ENCODE results near the gene RHBDL1.

The RHBDL1 gene

DNA sequence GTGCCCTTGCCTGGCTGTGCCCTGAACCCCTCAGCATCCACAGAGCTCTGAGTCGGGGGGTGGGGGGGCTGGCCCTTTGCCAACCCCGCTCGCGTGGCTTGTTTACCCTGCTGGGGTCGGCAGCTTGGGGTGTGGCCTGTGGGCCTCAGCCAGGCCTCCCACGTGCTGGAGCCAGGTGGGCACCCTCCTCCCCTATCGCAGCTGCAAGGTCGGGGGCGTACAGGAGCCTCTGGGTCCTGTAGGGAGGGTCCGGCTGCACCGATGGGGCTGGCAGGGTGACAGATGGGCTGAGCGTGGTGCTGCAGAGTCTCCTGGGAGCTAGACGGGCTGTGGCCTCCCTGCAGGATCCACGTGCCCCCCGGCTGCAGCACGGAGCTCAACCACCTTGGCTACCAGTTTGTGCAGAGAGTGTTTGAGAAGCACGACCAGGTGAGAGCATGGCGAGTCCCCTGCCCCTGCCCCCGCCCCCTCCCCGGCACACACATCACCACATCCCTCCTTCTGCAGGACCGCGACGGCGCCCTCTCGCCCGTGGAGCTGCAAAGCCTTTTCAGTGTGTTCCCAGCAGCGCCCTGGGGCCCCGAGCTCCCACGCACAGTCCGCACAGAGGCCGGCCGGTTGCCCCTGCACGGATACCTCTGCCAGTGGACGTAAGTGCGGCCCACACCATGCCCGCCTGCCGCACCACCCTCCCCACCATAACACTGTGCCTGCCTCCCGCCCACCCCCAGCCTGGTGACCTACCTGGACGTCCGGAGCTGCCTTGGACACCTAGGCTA is 3.9 kb upstream of the RHBDL1 start:
- POLR2A ChIA-PET = interaction anchor here (0.6 kb wide), 2 partner anchors 42 to 1106 kb away, joined by 3 to 6 read pairs; no protein-coding TSS in a partner anchor
- TF ChIP-seq CTCF (IDR thresholded peaks at IDR 0.05; ENCODE audit: control extremely low read depth, extremely low read depth, low read depth, missing control alignments) = no peak
- no peak for DNase-seq (ENCODE audit: extremely low spot score)
- CTCF ChIA-PET = no interaction called here

DNA sequence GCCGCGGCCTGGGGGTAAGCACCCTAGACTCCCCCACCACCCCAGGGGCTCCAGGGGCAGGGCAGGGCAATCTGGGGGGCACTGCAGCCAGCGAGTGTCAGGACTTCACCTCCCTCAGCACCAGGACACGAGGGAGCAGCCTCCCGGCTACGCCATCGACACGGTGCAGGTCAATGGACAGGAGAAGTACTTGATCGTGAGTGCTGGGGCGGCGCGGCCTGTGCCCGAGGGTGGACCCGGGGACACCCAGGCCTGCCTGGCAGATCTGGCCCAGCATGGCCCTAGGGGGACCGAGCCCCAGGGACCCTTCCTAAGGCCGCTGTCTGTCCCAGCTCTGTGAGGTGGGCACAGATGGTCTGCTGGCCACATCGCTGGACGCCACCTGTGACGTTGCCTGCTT is 3.1 kb upstream of the RHBDL1 start:
- TF ChIP-seq CTCF (IDR thresholded peaks at IDR 0.05; ENCODE audit: control extremely low read depth, extremely low read depth, low read depth, missing control alignments) = no peak
- DNase-seq (ENCODE audit: extremely low spot score) = no peak
- CTCF ChIA-PET = no interaction called here
- POLR2A ChIA-PET = interaction anchor here (0.6 kb wide), 1 partner anchor 43 kb away, joined by 6 read pairs; no protein-coding TSS in a partner anchor

- DNase-seq (ENCODE audit: extremely low spot score) = no peak
- no peak for TF ChIP-seq CTCF (IDR thresholded peaks at IDR 0.05; ENCODE audit: control extremely low read depth, extremely low read depth, low read depth, missing control alignments)
- ChIA-PET CTCF (no interaction called here), POLR2A (interaction anchor here (0.7 kb wide), 1 partner anchor 31 kb away, joined by 3 read pairs; the partner anchor contains the start of gene MCRIP2)
Measured at GRCh38 chr16:672851-673250, 2.6 kb upstream of the RHBDL1 start.

DNA sequence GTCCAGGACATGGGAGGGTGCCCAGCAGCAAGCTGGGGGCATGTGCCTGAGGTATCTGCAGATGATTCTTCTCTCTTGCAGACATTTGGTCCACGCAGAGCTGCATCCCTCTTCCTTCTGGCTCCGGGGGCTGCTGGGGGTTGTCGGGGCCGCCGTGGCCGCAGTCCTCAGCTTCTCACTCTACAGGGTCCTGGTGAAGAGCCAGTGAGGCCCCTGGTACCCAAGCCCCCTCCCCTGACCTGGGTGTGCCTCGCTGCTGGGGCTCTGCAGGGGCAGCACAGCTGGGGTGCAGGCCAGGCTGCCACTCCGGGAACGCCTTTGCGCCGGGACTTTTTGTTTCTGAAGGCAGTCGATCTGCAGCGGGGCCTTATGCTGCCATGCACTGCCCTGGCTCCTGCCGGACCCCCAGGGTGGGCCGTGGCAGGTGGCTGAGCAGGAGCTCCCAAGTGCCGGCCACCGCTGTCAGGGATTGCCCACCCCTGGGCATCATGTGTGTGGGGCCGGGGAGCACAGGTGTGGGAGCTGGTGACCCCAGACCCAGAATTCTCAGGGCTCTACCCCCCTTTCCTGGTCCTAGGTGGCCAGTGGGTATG is 2.0 kb upstream of the RHBDL1 start:
- TF ChIP-seq CTCF (IDR thresholded peaks at IDR 0.05; ENCODE audit: control extremely low read depth, extremely low read depth, low read depth, missing control alignments) = no peak
- ChIA-PET CTCF (no interaction called here), POLR2A (interaction anchor here (0.7 kb wide), 1 partner anchor 32 kb away, joined by 3 read pairs; the partner anchor contains the start of gene MCRIP2)
- DNase-seq (ENCODE audit: extremely low spot score) = no peak

GRCh38 chr16:674214-674881 is 1.1 kb upstream of the RHBDL1 start:
- ChIA-PET CTCF (interaction anchor here (1.4 to 1.6 kb wide), 3 partner anchors 11 to 15 kb away, joined by 3 to 5 read pairs (median 3); no protein-coding TSS in a partner anchor), POLR2A (no interaction called here)
- no peak for DNase-seq (ENCODE audit: extremely low spot score)
- no peak for TF ChIP-seq CTCF (IDR thresholded peaks at IDR 0.05; ENCODE audit: control extremely low read depth, extremely low read depth, low read depth, missing control alignments)

DNA sequence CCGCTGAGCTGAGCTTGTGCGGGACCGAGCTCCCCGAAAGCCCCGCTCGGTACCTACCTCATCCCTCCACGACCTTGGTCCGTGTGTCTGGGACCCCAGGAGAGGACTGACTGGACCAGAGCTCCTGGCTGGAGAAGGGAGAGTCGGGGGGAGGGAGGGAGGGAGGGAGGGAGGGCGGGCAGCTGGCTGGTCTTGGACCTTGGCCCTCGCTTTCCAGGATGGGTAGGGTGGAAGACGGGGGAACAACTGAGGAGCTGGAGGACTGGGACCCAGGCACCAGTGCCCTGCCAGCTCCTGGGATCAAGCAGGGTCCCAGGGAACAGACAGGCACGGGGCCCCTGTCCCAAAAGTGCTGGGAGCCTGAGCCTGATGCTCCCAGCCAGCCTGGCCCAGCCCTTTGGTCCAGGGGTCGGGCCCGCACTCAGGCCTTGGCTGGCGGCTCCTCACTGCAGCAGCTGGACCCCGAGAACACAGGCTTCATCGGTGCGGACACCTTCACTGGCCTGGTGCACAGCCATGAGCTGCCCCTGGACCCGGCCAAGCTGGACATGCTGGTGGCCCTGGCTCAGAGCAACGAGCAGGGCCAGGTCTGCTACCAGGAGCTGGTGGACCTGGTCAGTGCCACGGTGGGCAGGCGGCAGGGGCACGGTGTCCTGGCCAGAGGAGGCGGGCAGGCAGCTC is 553 bp downstream of the RHBDL1 start:
- ChIA-PET CTCF (interaction anchor here (1.0 to 1.6 kb wide), 5 partner anchors 8 to 28 kb away, joined by 3 to 5 read pairs (median 4); partner anchors contain the start of gene JMJD8), POLR2A (no interaction called here)
- TF ChIP-seq CTCF (IDR thresholded peaks at IDR 0.05; ENCODE audit: control extremely low read depth, extremely low read depth, low read depth, missing control alignments) = no peak
- DNase-seq (ENCODE audit: extremely low spot score) = no peak
